ENCODE data around the gene BRI3. TPM values are rescaled to one million over a fixed set of nuclear protein-coding genes. Genes with fewer than 3 reads are reported as not detected.

BRI3 gene
- total and polyA plus RNA-seq, 10 of the 15 experiments (the other 5 are each of a cell fraction or from before 2014, with no cell fraction given), result 4.5 to 56.3 (median 21.5) TPM

DNA sequence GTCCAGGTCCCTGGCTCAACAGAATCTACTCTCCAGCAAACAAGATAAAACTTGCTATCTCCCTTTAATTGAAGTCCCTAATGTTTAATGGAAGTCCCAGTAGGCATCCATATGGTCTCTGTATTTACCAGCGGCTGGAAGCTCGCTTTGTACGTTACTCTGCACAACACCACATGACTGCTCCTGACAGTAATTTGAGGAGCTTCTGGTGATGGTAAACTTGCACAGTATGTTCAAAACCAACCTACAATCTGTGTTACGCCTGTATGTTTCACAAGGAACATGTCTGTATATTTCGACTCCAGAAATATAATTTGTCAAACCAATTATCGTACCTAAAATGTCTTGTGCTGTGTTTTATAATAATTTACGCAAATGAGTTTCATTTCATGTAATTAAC lies 25.1 kb upstream of the BRI3 start:
- 0 out of 2 replicates have a peak, but pooled peaks cover 3% of the 10 kb centered on the region for H3K4me1 ChIP-seq (ENCODE audit: control insufficient read depth, insufficient read depth, low read length)
- no peaks in the 10 kb centered on the region; the same call in 2 of the 3 replicates for H3K9me3 ChIP-seq (replicated peaks; ENCODE audit: control insufficient read depth, insufficient read depth, low read length)
- ATAC-seq (no peak), FAIRE-seq (no peak), DNase-seq (ENCODE audit: low read depth, low spot score) (no peak)
- no peaks in the 10 kb centered on the region for H3K27me3 ChIP-seq (replicated peaks in 1 of 2; ENCODE audit: control insufficient read depth in 2 of 2, insufficient read depth in 2 of 2, low read length in 1 of 2)
- H3K9ac ChIP-seq (ENCODE audit: control insufficient read depth, insufficient read depth, low read length), result no peak overlapping the region
- in situ Hi-C loops (cut with MboI), result no loop called here
- intact Hi-C loops (cut with micrococcal nuclease; ENCODE audit: unreplicated experiment), result no loop called here
- H4K20me1 ChIP-seq (ENCODE audit: control insufficient read depth, insufficient read depth), result no peaks in the 10 kb centered on the region
- H3K4me2 ChIP-seq (ENCODE audit: control insufficient read depth, insufficient read depth), result no peak overlapping the region
- no peak overlapping the region for H2AFZ ChIP-seq (ENCODE audit: control insufficient read depth, low read depth, low read length)
- no peak overlapping the region for H3K27ac ChIP-seq (ENCODE audit: control insufficient read depth, insufficient read depth)
- ChIA-PET SMC1A (ENCODE audit: uncharacterized antibody, unreplicated experiment) (interaction anchor here (0.7 kb wide), 1 partner anchor 123 kb away, joined by 3 read pairs; no protein-coding TSS in a partner anchor), POLR2A (no interaction called here), RAD21 (ENCODE audit: unreplicated experiment) (no interaction called here), CTCF (no interaction called here)
- no TSS peak for BruUV-seq (replicated peaks)
- H3K79me2 ChIP-seq (ENCODE audit: control insufficient read depth, insufficient read depth, low read length), result peaks cover 10% of the 10 kb centered on the region
- H3K4me3 ChIP-seq, result no peak overlapping the region
- 97% methylated on average over 7 of the region's 7 CpGs for WGBS (ENCODE audit: insufficient coverage, insufficient replicate concordance, low lambda C conversion rate, missing lambda C conversion rate)
- no peaks in the 10 kb centered on the region for H3K36me3 ChIP-seq (ENCODE audit: control insufficient read depth in 2 of 2, insufficient read depth in 2 of 2, low read length in 1 of 2)
- TF ChIP-seq DPF2 (IDR thresholded peaks at IDR 0.05), result no peak
- no peak for TF ChIP-seq KDM1A (IDR thresholded peaks at IDR 0.05; ENCODE audit: borderline replicate concordance)
- TF ChIP-seq BCL11A (IDR thresholded peaks at IDR 0.05; ENCODE audit: low read depth, low read length), result no peak
- TF ChIP-seq, protein P1, sequence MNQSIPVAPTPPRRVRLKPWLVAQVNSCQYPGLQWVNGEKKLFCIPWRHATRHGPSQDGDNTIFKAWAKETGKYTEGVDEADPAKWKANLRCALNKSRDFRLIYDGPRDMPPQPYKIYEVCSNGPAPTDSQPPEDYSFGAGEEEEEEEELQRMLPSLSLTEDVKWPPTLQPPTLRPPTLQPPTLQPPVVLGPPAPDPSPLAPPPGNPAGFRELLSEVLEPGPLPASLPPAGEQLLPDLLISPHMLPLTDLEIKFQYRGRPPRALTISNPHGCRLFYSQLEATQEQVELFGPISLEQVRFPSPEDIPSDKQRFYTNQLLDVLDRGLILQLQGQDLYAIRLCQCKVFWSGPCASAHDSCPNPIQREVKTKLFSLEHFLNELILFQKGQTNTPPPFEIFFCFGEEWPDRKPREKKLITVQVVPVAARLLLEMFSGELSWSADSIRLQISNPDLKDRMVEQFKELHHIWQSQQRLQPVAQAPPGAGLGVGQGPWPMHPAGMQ (IDR thresholded peaks at IDR 0.05; ENCODE audit: borderline replicate concordance), result no peak
- no peak for TF ChIP-seq MYB (IDR thresholded peaks at IDR 0.05; ENCODE audit: borderline replicate concordance, low read depth, low read length)
- no peak for TF ChIP-seq TCF12 (IDR thresholded peaks at IDR 0.05; ENCODE audit: low read depth, low read length)
- TF ChIP-seq, protein P2, sequence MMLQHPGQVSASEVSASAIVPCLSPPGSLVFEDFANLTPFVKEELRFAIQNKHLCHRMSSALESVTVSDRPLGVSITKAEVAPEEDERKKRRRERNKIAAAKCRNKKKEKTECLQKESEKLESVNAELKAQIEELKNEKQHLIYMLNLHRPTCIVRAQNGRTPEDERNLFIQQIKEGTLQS (IDR thresholded peaks at IDR 0.05; ENCODE audit: borderline replicate concordance, extremely low read depth, low read depth, low read length), result no peak
- TF ChIP-seq, protein P3, sequence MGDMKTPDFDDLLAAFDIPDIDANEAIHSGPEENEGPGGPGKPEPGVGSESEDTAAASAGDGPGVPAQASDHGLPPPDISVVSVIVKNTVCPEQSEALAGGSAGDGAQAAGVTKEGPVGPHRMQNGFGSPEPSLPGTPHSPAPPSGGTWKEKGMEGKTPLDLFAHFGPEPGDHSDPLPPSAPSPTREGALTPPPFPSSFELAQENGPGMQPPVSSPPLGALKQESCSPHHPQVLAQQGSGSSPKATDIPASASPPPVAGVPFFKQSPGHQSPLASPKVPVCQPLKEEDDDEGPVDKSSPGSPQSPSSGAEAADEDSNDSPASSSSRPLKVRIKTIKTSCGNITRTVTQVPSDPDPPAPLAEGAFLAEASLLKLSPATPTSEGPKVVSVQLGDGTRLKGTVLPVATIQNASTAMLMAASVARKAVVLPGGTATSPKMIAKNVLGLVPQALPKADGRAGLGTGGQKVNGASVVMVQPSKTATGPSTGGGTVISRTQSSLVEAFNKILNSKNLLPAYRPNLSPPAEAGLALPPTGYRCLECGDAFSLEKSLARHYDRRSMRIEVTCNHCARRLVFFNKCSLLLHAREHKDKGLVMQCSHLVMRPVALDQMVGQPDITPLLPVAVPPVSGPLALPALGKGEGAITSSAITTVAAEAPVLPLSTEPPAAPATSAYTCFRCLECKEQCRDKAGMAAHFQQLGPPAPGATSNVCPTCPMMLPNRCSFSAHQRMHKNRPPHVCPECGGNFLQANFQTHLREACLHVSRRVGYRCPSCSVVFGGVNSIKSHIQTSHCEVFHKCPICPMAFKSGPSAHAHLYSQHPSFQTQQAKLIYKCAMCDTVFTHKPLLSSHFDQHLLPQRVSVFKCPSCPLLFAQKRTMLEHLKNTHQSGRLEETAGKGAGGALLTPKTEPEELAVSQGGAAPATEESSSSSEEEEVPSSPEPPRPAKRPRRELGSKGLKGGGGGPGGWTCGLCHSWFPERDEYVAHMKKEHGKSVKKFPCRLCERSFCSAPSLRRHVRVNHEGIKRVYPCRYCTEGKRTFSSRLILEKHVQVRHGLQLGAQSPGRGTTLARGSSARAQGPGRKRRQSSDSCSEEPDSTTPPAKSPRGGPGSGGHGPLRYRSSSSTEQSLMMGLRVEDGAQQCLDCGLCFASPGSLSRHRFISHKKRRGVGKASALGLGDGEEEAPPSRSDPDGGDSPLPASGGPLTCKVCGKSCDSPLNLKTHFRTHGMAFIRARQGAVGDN (IDR thresholded peaks at IDR 0.05), result no peak
- TF ChIP-seq, protein P4, sequence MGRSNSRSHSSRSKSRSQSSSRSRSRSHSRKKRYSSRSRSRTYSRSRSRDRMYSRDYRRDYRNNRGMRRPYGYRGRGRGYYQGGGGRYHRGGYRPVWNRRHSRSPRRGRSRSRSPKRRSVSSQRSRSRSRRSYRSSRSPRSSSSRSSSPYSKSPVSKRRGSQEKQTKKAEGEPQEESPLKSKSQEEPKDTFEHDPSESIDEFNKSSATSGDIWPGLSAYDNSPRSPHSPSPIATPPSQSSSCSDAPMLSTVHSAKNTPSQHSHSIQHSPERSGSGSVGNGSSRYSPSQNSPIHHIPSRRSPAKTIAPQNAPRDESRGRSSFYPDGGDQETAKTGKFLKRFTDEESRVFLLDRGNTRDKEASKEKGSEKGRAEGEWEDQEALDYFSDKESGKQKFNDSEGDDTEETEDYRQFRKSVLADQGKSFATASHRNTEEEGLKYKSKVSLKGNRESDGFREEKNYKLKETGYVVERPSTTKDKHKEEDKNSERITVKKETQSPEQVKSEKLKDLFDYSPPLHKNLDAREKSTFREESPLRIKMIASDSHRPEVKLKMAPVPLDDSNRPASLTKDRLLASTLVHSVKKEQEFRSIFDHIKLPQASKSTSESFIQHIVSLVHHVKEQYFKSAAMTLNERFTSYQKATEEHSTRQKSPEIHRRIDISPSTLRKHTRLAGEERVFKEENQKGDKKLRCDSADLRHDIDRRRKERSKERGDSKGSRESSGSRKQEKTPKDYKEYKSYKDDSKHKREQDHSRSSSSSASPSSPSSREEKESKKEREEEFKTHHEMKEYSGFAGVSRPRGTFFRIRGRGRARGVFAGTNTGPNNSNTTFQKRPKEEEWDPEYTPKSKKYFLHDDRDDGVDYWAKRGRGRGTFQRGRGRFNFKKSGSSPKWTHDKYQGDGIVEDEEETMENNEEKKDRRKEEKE (IDR thresholded peaks at IDR 0.05), result no peak
- TF ChIP-seq EED (IDR thresholded peaks at IDR 0.05; ENCODE audit: low read depth), result no peak
- TF ChIP-seq, protein P5, sequence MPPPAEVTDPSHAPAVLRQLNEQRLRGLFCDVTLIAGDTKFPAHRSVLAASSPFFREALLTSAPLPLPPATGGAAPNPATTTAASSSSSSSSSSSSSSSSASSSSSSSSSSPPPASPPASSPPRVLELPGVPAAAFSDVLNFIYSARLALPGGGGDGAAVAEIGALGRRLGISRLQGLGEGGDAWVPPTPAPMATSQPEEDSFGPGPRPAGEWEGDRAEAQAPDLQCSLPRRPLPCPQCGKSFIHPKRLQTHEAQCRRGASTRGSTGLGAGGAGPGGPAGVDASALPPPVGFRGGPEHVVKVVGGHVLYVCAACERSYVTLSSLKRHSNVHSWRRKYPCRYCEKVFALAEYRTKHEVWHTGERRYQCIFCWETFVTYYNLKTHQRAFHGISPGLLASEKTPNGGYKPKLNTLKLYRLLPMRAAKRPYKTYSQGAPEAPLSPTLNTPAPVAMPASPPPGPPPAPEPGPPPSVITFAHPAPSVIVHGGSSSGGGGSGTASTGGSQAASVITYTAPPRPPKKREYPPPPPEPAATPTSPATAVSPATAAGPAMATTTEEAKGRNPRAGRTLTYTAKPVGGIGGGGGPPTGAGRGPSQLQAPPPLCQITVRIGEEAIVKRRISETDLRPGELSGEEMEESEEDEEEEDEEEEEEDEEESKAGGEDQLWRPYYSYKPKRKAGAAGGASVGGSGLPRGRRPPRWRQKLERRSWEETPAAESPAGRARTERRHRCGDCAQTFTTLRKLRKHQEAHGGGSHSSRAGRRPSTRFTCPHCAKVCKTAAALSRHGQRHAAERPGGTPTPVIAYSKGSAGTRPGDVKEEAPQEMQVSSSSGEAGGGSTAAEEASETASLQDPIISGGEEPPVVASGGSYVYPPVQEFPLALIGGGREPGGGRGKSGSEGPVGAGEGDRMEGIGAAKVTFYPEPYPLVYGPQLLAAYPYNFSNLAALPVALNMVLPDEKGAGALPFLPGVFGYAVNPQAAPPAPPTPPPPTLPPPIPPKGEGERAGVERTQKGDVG (CRISPR knock-in tag; IDR thresholded peaks at IDR 0.05), result no peak
- TF ChIP-seq ZNF274 (IDR thresholded peaks at IDR 0.05; ENCODE audit: insufficient read depth, insufficient read length), result no peak

Data from GM12878 (cell line).